Stimulated activated CD4-positive, alpha-beta T cell treated with anti-CD3 and anti-CD28 coated beads, Interleukin-1b, Interleukin-23, amount 100 ng/mL, for 24 hours (primary cell): Measurements from ENCODE around the gene B3GLCT.
"Not testable (repeated sequence)": the region's sequence is repeated elsewhere in the genome, so short reads cannot be mapped to it uniquely, and the experiment has no call there.

Source experiments
- DNase-seq, 4 experiments: peaks; one replicate each; pipeline ENCODE4 v3.0.0-alpha.2; 2020; ENCODE audit warnings: low read depth in 4 of 4, low spot score in 1 of 4

The B3GLCT gene

DNA sequence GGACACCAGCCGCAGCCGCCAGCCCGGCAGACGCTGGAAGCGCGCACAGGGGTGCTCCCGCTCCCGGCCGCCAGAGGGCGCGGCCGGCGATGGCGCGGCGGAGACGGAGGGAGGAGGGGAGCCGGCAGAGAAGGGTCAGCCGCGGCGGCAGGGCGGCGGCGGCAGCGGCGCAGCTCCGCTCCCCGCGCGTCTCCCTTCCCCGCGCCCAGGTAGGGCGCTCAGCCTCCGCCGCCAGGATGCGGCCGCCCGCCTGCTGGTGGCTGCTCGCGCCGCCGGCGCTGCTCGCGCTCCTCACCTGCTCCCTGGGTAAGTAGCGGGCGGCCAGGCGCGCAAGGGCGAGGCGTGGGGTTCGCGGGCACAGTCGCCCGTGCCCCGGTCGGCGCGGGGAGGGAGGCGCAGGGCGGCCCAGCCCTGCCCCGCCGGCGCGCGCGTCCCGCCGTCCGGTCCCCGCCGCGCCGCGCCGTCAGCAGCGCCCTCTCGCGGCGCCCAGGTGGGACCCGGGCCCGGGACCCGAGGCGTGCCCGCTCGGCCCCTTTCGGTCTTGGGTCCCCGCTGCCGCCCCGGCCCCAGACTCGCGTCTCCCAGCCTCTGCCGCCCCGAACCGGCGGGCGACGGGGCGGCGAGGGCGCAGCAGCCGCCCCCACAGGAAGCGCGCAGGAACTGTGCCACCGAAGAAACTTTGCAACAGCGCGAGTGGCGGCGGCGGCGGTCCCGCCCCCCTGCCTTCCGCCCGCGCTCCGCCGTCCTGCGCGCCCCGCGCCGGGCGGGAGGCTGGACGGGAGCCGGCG, at the start of gene B3GLCT:
B3GLCT (plus strand) TSS at position 127 of the 788 bp plus-strand sequence; CDS start at position 237, 110 bp downstream.
- DNase-seq: peak; percentile 61 to 65 (median 63)

DNA sequence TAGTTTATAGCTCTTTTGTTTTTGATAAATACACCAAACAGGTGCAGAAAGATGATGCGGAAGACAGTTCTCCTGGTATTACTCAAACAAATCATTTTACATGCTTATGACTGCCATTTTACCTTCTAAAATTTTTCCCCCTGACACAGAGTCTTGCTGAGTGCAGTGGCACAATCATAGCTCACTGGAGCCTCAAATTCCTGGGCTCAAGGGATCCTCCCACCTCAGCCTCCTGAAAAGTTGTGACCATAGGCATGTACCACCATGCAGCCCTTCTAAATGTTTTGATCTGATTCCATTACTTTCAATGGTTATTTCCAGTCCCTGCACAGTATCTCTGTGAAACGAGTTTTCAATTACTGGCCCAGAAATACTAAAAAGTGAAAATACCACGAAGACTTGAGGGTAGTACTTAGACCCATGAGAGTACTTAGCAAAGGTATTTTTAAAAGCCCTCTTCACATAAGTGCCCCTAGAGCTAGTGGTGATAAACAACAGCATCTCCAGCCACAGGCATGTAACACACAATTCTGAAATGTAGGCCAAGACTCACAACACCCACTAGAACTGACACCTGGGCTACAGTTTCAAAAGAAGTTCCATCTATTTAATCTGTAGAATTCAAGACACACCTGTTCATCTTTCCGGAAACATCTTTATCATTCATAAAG, 49.3 kb upstream of the B3GLCT start:
- DNase-seq: no peak

DNA sequence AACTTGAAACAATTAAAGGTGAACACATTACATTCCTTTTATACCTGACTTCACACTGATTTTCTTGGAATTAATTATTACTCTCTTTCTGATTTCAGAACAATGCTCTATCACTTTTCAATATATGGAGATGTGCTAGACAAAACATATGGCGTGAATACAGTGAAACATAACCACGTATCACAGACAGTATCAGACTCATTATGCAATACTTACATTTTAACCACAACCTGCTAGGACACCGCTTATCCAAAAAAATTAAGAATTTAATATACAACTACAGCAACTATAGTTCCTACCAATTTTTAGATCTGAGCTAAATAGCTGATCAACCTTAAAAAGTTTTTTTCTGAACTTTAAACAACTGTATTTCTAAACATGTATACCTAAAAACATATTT, 47.9 kb upstream of the B3GLCT start:
- DNase-seq: no peak

DNA sequence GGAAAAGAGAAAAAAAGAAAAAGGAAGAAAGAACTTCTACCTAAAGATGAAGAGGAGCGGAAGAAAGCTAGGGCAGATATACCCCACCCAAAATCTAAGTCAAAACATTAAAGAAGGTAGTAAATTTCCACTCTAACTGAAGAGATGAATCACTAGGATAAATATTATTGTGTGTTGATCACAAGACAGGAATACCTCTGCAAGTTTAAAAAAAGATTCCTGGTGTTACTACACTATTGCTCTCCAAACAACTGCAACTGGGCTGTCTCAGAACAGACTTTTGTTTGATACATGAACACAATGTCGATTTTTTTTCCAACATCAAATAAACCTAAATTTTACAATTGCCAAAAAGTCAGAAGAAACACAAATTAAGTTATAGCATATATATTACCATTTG, 44.8 kb upstream of the B3GLCT start:
- no peak for DNase-seq

DNA sequence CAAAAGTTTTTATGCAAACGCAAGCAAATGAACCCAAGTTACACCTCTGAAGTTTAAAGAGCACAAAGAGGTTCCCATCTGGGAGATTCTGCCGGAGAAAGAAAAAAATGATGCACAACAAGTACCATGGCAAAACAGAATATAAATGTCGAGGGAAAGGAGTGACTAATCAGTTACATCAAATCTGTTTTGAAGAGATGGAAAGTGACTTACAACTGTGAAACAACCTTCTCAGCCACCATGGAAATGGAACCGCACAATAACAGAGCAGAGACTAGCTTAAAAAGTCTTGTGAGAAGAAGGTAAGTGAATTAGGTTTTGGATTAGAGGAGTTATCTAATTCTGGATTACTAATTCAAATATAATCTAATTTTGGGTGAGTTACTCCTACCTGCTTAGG, 40.5 kb upstream of the B3GLCT start:
- DNase-seq: no peak

DNA sequence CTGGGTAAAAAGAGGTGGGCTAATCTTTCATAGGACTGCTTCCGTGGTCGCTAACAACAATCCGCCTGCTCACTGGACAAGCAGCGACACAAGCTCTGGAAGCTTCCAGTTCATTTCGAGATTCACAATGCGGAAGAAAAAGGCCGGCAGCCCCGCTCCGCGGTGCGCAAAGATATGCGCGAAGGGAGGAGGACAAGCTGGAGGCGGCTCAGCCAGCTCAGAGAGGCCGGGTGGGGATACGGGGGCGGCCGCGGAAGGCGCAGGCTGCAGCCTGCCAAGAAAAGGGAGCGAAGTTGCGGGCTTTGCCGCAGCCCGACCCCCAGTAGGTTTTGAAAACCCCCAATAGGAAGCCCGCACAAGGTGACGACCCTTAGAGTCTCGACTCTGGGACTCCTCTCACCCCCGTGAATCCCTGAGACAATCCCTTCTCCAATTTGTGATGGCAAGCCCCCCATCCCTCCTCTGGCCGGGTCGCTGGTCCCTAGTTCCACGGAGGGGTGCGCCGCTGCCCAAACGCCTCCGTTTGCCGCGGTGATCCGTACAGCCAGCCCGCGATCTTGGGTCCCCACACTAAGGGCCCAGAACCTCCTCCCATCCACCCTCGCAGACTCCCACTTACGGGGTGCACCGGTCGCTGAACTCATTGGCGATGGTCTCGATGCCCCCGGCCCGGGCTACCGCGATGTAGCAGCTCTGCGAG, 38.8 kb upstream of the B3GLCT start:
- DNase-seq: peak; percentile 13 to 50 (median 34)

DNA sequence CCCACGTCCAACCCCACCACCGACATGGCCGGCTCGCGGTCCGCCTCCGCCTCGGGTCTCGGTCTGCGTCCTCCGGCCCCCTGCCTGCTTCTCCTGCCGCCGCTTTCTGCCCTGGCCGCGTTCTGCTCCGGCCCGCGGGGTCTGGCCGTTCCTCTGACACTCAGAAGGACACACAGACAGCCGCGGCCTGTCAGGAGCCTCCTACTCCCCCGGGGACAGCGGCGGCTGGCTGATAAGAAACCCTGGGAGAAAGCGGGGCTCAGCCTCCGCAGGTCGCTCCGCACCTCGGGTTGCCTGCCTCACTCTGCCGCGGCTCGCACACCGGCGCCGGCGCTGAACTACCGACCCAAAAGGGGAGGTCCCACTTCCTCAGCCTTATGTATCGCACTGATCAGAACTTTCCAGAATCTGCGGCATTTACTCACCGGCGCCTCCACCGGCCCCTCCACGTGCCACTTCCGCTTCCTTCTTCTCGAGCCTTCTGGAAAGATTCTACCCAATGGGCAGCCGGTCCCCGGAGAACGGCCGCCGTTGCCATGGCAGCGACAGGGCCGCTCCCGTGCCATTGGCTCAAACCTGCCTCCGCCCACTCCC, 38.1 kb upstream of the B3GLCT start, which contains the start of gene HSPH1:
HSPH1 (minus strand) TSS at position 348 of the 594 bp plus-strand sequence; CDS start at position 26, 322 bp downstream.
- peak; percentile 95 to 98 (median 98) for DNase-seq

DNA sequence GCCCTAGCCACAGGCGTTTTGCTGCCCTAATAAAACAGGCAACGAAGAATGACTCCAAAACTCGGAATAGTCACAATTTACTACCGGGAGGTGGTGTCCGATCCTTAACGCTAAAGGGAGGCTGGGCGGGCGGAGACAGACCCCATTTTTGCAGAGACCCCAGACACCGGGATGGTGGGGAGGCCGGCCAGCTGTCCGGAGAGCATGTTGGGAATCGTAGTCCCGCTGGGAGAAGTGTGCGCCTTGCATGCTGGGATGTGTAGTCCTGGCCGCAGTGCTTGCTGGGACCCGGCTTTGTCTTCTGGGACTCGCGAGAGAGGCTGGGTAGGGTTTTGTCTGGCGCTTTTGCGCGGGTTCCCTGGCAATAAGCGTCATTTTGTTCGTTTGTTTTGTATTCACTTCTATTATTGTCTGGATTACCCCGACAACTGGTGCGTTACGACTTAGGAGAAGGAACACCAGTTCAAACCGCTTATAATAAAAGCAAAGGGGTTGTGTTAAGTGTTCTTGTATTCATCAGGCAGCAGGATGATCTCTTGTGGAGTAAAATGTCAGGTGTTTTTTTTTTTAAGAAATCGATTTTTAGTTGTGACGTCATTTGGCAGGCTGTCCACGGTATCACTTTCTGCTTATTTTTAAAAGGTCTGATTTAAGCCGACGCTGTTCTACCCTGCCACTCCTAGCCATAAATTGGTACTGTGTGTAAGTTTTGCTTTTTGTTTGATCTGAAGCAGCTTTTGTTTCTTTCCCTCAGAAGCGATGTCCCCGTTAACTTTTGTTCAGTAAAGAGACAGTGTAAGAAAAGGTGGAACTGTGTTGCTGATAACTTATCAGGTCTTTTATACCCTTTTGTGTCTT, 37.4 kb upstream of the B3GLCT start:
- DNase-seq: peak; percentile 78 to 90 (median 90)

DNA sequence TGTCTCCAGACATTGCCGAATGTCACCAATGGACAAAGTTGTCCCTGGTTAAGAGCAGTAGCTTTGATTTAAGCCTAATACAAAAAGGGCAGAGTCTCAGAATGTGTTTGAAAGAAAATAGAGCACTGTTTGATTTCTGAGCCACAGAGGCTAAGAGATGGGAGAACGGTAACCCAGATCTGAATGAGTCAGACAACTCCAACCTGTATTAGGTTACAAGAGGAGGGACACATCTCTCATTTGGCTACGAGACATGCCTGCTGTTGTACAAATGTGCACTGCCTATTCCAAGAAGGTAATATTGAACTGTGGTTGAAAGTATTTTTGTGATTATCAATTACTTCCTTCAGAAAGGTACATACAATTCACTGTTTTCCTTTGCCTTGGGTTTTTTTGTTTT, 33.2 kb upstream of the B3GLCT start:
- no peak for DNase-seq

DNA sequence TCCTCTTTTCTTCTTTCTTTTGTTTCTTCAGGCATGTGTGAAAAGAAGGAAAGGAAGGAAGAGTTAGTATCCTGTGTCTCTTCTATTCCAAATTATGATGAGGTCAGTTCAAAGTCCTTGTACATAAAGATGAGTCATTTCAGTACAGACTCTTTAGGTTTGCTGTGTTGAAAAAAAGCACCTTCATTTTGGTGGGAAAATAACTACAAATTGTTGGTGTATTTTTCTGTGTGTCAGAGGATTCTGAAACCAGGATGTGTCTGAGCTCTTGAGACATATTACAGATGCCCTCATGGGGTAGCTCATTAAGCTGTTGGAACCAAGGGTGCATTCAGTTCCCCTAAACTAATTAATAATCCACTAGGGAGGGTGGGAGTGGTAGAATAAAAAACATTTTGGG, 32.3 kb upstream of the B3GLCT start:
- no peak for DNase-seq

DNA sequence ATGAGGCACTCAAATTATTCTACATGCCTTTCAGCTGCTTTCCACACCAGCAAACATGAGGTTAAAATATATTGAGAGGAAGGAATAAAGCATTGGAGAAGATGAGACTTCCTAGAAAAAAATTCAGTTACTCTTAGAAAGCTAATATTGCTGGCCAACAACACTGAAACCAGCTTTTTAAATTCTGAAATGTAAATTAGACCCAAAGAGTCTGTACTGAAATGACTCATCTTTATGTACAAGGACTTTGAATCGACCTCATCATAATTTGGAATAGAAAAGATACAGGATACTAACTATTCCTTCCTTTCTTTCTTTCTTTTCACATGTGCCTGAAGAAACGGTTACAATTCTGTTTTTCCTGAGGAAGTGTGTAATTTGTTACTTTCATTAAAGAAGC, 31.6 kb upstream of the B3GLCT start:
- no peak for DNase-seq

DNA sequence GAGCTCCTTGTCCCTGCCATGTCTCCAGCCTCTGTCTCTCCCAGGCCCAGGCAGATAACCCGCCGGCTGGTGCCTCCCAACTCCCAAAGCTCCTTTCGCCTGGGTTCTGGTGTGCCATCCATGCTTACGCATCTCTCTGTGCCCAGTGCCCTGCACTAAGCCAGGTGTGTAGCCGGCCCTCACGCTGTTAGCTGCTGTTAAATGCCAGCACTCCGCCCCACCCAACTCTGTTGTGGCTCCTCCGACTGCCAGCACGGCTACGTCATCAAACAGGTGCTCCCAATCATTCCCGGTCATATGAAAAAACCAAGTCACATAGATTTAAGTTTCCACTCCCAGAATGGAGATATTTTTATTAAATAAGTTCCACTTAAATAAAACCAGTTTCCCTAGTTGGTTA, 31.0 kb upstream of the B3GLCT start:
- DNase-seq: no peak

DNA sequence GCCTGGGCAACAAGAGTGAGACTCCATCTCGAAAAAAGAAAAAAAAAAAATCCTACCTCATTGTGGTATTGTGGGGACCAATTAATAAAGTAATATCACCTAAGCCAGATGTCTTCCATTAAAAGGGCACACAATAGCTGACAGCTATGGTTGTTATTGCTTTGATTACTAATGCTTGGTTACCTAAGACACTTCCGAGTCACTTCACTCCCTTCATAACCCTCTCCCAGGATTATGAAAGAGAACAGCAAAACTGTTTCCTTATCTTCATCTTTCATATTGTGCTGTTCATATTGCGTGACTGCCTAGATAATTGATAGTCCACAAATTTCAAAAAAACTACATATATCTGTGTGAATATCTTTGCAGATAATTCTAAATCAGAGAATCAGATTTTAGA, 27.8 kb upstream of the B3GLCT start:
- no peak for DNase-seq

DNA sequence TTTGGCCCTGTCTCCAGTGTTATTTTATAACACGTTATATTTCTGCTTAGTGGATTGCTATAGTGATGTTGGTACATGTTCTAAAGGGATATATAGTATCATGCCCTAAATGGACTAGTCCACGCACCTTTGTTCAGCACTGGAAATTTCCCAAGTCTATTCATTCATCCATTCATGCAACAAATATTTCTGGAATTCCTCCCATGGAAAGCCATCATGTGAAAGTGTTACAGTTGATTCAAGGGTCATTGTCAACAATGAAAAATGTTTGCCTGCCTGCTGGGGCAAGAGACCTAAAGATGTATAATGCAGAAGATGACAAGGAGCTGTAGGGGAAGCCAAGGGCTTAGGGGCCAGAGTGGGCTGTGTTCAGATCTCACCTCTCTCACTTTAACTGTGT, 27.2 kb upstream of the B3GLCT start:
- DNase-seq: no peak

DNA sequence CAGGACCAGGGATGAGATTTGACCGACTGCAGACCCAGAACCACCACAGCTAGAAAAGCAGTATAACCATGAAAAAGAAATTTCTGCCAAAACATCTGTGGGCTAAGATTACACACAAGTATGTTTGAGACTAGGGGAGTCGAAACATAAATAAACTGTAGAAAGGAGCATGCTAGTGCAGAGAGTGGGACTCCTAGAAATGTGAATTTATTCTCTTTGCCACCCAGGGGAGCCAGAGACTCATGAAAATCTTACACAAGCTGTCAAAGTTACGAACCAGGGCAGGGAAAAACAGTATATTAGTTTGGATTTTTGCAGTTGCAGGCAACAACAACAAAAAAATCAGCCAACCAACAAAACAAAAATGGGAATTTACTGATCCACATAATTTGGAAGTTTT, 25.8 kb upstream of the B3GLCT start:
- no peak for DNase-seq

DNA sequence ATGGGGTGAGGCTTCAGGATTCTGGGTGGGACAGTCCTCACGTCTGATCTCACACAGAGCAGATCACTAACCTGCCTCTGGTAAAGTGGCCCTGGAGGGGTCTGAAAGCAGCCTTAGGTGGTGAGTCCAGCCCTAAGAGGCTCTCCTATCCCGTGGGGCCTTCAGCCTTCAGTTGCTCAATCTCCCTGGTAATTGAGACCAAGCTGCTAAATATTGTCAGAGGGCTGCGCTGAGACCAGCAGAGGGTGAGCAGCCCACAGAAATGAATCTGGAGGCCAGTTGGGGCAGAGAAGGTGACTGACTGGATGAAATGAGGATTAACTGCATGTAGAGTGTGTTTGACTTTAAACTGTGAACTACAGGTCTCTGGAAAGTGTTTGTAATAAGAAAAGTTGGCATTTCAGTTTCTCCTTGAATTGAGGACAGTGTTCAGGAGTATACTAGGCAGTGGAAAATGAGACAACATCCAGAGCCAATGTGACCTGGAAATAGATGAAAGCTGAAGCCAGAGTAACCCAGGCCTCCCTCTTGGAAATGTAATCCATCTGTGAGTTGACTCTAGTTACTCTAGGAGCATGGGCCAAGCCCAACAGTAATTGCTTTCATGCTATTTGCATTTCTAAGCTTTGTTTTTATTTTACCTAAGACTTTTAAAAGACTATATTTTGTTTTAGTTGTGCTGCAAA, 23.8 kb upstream of the B3GLCT start:
- no peak for DNase-seq

DNA sequence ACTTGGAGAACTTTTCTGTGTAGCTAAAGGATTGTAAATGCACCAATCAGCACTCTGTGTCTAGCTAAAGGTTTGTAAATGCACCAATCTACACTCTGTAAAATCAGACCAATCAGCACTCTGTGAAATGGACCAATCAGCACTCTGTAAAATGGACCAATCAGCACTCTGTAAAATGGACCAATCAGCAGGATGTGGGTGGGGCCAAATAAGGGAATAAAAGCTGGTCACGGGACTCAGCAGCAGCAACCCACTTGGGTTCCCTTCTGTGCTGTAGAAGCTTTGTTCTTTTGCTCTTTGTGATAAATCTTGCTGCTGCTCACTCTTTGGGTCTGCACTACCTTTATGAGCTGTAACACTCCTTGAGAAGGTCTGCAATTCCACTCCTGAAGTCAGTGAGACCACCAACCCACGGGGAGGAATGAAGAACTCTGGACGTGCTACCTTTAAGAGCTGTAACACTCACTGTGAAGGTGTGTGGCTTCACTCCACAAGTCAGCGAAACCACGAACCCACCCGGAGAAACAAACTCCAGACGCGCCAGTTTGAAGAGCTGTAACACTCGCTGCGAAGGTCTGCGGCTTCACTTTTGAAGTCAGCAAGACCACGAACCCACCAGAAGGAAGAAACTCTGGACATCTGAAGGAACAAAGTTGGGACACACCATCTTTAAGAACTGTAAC, 21.8 kb upstream of the B3GLCT start:
- DNase-seq: not testable (repeated sequence)

DNA sequence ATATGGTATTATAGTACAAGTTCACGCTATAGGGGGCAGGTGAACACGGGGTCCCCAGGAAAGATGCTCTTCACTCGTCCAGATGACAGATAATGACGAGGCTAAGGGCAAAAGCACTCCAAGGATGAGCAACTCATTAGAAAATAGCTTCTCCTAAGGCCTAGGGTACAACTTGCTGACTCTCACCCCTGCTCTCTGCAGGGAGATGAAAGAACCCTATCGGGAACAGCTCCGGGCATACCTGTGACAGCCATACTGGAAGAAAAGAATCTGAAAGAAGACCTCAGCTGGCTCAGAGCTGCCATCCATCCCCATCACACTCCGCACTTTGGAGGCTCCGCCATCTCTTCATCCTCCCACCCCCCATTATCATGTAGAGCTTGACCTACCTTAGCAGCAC, 20.5 kb upstream of the B3GLCT start:
- DNase-seq: no peak

DNA sequence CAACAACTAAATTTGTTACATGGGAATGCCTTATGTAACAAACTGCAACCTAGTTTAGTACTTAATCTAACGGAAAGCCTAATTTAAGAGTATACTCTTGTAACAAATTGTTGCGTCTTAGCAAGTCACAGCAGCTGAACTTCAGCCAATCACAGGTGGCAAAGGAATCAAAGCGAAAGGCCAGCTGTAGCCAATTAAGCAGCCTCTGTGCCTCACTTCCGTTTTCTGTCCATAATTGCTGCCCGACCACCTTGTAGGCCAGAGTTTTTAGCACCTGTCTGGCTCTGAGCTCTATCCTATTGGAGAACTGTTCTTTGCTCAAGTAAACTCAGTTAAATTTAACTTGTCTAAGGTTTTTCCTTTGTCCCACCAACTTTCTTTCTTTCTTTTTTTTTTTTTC, 20.0 kb upstream of the B3GLCT start:
- DNase-seq: no peak
